ENCODE data around the gene IL17B. TPM values are rescaled to one million over a fixed set of nuclear protein-coding genes. Genes with fewer than 3 reads are reported as not detected.
A peak's percentile ranks its signal among the peaks of the same experiment; 100 is the strongest.

Gene IL17B
- total RNA-seq, 1 donor from 2014 or later = not detected

DNA sequence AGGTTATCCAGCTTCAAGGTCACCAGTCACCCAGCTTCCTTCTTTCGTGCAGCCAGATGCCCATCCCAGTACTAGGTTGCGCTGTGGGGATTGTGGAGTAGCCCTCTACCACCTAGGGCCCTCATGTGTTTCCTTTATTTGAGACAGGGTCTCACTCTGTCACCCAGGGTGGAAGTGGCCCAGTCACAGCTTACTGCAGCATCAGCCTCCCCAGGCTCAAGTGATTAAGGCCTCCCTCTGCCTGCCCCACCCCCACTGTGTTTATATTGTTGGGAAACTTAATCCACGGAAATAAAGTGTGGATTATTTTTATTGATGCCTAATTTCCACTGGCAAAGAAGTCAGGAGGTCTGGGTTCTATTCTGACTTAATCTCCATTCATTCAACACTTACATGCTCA, 4.3 kb downstream of the IL17B start:
- H3K27me3 Mint-ChIP-seq (ENCODE audit: unreplicated experiment) = no peaks in the 10 kb centered on the region
- no peak for DNase-seq (ENCODE audit: extremely low spot score, unreplicated experiment)
- no peak overlapping the region for H3K27ac Mint-ChIP-seq (ENCODE audit: unreplicated experiment)
- TF ChIP-seq, protein P1, sequence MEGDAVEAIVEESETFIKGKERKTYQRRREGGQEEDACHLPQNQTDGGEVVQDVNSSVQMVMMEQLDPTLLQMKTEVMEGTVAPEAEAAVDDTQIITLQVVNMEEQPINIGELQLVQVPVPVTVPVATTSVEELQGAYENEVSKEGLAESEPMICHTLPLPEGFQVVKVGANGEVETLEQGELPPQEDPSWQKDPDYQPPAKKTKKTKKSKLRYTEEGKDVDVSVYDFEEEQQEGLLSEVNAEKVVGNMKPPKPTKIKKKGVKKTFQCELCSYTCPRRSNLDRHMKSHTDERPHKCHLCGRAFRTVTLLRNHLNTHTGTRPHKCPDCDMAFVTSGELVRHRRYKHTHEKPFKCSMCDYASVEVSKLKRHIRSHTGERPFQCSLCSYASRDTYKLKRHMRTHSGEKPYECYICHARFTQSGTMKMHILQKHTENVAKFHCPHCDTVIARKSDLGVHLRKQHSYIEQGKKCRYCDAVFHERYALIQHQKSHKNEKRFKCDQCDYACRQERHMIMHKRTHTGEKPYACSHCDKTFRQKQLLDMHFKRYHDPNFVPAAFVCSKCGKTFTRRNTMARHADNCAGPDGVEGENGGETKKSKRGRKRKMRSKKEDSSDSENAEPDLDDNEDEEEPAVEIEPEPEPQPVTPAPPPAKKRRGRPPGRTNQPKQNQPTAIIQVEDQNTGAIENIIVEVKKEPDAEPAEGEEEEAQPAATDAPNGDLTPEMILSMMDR (IDR thresholded peaks at IDR 0.05) = no peak
- H3K4me3 Mint-ChIP-seq (ENCODE audit: unreplicated experiment) = no peak overlapping the region
- no peaks in the 10 kb centered on the region for H3K9me3 Mint-ChIP-seq (ENCODE audit: unreplicated experiment)
- peaks cover 3% of the 10 kb centered on the region for H3K4me1 Mint-ChIP-seq (ENCODE audit: unreplicated experiment)
- H3K36me3 Mint-ChIP-seq (ENCODE audit: unreplicated experiment) = no peaks in the 10 kb centered on the region

DNA sequence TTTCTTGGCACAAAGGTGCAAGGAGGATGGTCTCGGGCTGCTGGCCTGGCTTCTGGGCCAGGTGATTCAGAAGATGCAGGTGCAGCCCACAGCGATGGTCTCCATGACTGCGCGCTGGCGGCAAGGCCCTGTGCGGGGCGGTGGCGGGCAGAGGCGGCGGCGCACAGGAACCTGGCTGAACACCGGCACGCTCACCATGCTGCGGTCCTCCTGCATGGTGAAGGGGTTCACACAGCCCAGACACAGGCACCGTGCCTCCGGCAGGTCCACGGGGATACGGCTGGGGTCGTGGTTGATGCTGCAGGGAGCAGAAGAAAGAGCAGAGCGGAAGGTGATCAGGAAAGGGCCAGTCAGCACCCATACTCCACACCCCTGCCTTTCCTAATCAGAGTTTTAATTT, 4.8 kb downstream of the IL17B start:
- peaks cover 3% of the 10 kb centered on the region for H3K4me1 Mint-ChIP-seq (ENCODE audit: unreplicated experiment)
- H3K36me3 Mint-ChIP-seq (ENCODE audit: unreplicated experiment) = no peaks in the 10 kb centered on the region
- no peak overlapping the region for H3K27ac Mint-ChIP-seq (ENCODE audit: unreplicated experiment)
- TF ChIP-seq, protein P1 (IDR thresholded peaks at IDR 0.05) = no peak
- H3K9me3 Mint-ChIP-seq (ENCODE audit: unreplicated experiment) = no peaks in the 10 kb centered on the region
- H3K27me3 Mint-ChIP-seq (ENCODE audit: unreplicated experiment) = no peaks in the 10 kb centered on the region
- no peak for DNase-seq (ENCODE audit: extremely low spot score, unreplicated experiment)
- no peak overlapping the region for H3K4me3 Mint-ChIP-seq (ENCODE audit: unreplicated experiment)

DNA sequence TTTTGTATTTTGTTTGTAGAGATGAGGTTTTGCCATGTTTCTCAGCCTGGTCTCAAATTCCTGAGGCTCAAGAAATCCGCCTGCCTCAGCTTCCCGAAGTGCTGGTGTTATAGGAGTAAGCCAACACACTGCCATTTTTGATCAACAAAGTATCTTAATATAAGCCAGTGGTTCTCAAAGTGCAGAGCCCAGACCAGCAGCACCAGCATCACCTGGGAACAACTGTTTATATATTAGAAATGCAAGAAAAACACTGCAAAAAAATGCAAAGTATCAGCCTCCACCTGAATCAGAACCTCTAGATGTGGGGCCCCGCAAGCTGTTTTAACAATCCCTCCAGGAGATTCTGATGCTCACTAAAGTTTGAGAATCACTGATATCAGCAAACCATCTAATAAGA, 6.2 kb downstream of the IL17B start:
- TF ChIP-seq, protein P1 (IDR thresholded peaks at IDR 0.05) = no peak
- no peak overlapping the region for H3K27ac Mint-ChIP-seq (ENCODE audit: unreplicated experiment)
- no peak overlapping the region for H3K4me3 Mint-ChIP-seq (ENCODE audit: unreplicated experiment)
- no peaks in the 10 kb centered on the region for H3K4me1 Mint-ChIP-seq (ENCODE audit: unreplicated experiment)
- H3K27me3 Mint-ChIP-seq (ENCODE audit: unreplicated experiment) = no peaks in the 10 kb centered on the region
- H3K36me3 Mint-ChIP-seq (ENCODE audit: unreplicated experiment) = no peaks in the 10 kb centered on the region
- DNase-seq (ENCODE audit: extremely low spot score, unreplicated experiment) = no peak
- no peaks in the 10 kb centered on the region for H3K9me3 Mint-ChIP-seq (ENCODE audit: unreplicated experiment)

DNA sequence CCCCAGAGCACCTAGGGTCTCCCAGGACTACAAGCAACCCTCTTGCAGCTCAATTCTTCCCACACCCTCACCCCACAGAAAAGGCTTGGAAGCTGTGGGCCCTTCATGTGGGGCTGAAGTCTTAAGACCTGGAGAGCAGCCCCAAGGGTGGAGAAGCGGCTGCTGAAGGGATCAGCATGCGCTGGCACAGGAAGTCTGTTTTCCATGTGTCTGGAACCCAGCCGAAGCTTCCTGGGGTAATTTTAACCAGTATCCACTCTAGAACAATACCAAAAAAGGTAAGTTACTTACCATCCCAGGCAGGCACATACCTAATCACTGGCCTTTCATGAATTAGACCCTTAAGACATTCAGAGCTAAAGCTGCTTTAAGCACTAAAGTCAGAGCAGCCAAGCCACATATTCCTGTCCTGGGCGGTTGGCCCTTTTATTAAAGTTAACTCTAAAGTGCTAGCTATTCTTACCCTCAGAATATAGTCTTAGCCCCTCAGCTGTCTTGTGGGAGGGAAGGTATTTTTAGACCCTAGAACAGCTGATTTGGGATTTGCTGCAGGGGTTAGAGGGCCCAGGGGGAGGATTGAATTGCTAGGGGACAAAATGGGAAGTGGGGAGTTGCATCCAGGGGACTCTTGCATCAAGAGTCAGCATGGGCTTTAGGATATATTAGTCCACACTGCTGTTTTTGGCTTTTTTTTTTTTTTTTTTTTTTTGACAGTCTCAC, 6.9 kb downstream of the IL17B start:
- Mint-ChIP-seq H3K9me3 (ENCODE audit: unreplicated experiment) (no peaks in the 10 kb centered on the region), H3K4me1 (ENCODE audit: unreplicated experiment) (peaks cover 2% of the 10 kb centered on the region), H3K36me3 (ENCODE audit: unreplicated experiment) (no peaks in the 10 kb centered on the region), H3K27ac (ENCODE audit: unreplicated experiment) (no peak overlapping the region), H3K4me3 (ENCODE audit: unreplicated experiment) (no peak overlapping the region), H3K27me3 (ENCODE audit: unreplicated experiment) (no peaks in the 10 kb centered on the region)
- TF ChIP-seq, protein P1 (IDR thresholded peaks at IDR 0.05) = no peak
- DNase-seq (ENCODE audit: extremely low spot score, unreplicated experiment) = no peak

DNA sequence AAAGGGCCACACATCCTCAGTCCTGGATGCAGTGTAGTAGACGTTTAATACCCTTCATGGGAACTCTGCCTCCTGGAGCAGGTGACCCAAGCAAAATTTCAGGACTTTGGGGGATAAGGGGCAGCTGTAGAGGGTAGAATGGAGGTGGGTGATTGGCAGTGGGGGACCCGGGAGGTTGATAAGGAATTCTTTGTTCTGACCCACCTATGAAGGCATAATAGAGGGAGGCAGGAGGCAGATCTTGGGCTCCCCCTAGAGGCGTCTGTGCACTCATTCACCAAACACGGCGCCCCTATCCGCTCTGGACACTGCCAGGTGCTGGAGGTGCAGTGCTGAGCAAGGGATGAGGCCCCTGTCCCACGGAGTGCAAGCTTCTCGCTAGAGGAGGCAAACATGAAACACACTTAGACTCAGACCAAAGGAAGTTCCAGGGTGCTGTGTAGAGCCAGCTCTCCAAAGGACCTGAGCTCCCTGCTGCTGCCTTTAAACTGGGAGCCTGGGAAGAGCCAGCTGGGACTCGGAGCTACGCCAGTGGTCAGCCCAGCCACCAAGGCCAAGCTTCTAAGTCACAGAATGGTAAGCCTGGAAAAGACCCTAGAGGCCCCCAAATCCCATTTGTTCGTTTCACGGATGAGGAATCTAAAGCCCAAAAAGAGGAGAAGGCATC, 7.7 kb downstream of the IL17B start:
- Mint-ChIP-seq H3K4me1 (ENCODE audit: unreplicated experiment) (peaks cover 2% of the 10 kb centered on the region), H3K4me3 (ENCODE audit: unreplicated experiment) (no peak overlapping the region), H3K36me3 (ENCODE audit: unreplicated experiment) (no peaks in the 10 kb centered on the region), H3K27me3 (ENCODE audit: unreplicated experiment) (no peaks in the 10 kb centered on the region), H3K27ac (ENCODE audit: unreplicated experiment) (no peak overlapping the region), H3K9me3 (ENCODE audit: unreplicated experiment) (no peaks in the 10 kb centered on the region)
- no peak for DNase-seq (ENCODE audit: extremely low spot score, unreplicated experiment)
- TF ChIP-seq, protein P1 (IDR thresholded peaks at IDR 0.05) = peak; percentile 78

All from osteocyte (in vitro differentiated cells).